HEK293T (cell line): Measurements from ENCODE around the gene IFNLR1.

Source experiments
- CTCF ChIA-PET: fragments of 350-600 bp; formaldehyde crosslinking; extraction: SDS; loops from one replicate; lab custom pipeline; 2021; ENCODE audit warnings: antibody characterized with exemption, inconsistent platforms; lab: Yijun Ruan, JAX
- POLR2A ChIA-PET: fragments of 350-600 bp; formaldehyde crosslinking; extraction: SDS; loops from one replicate; lab custom pipeline; 2020; ENCODE audit warnings: antibody characterized with exemption, inconsistent platforms; lab: Yijun Ruan, JAX
- DNase-seq: peaks from one replicate; pipeline ENCODE4 v3.0.0; 2012; ENCODE audit warnings: mixed read lengths; ENCODE audit errors: extremely low spot score
- ARNT ChIP-seq: fragments of 450-650 bp; IDR thresholded peaks from 2 replicates; pipeline ENCODE4 v1.6.1; 2017; ENCODE audit warnings: mild to moderate bottlenecking
- BHLHE40 ChIP-seq: fragments of 450-650 bp; IDR thresholded peaks from 2 replicates; pipeline ENCODE4 v1.6.1; 2016; ENCODE audit warnings: mild to moderate bottlenecking, moderate library complexity, borderline replicate concordance
- CTBP1 ChIP-seq: fragments of 450-650 bp; IDR thresholded peaks from 2 replicates; pipeline ENCODE4 v1.6.1; 2016; ENCODE audit warnings: borderline replicate concordance
- ELF4 ChIP-seq: fragments of 450-650 bp; IDR thresholded peaks from 2 replicates; pipeline ENCODE4 v1.6.1; 2017; ENCODE audit warnings: antibody characterized with exemption
- FOXA1 ChIP-seq: fragments of 450-650 bp; IDR thresholded peaks from 2 replicates; pipeline ENCODE4 v1.6.1; 2016; ENCODE audit warnings: mild to moderate bottlenecking
- FOXK2 ChIP-seq: fragments of 450-650 bp; IDR thresholded peaks from 2 replicates; pipeline ENCODE4 v1.6.1; 2016; ENCODE audit warnings: mild to moderate bottlenecking
- FOXM1 ChIP-seq: fragments of 450-650 bp; IDR thresholded peaks from 2 replicates; pipeline ENCODE4 v1.6.1; 2017; ENCODE audit warnings: mild to moderate bottlenecking, borderline replicate concordance
- HDGF ChIP-seq: fragments of 450-650 bp; IDR thresholded peaks from 2 replicates; pipeline ENCODE4 v1.6.1; 2017; ENCODE audit warnings: antibody characterized with exemption, borderline replicate concordance
- L3MBTL2 ChIP-seq: fragments of 450-650 bp; conservative IDR thresholded peaks from 2 replicates; pipeline ENCODE4 v1.6.1; 2016; ENCODE audit warnings: mild to moderate bottlenecking
- LEF1 ChIP-seq: fragments of 450-650 bp; IDR thresholded peaks from 2 replicates; pipeline ENCODE4 v1.6.1; 2017; ENCODE audit warnings: mild to moderate bottlenecking, borderline replicate concordance
- NFRKB ChIP-seq: fragments of 450-650 bp; IDR thresholded peaks from 2 replicates; pipeline ENCODE4 v1.6.1; 2016; ENCODE audit warnings: mild to moderate bottlenecking, moderate library complexity
- PKNOX1 ChIP-seq: fragments of 450-650 bp; IDR thresholded peaks from 2 replicates; pipeline ENCODE4 v1.6.1; 2016
- SP1 ChIP-seq: fragments of 450-650 bp; IDR thresholded peaks from 2 replicates; pipeline ENCODE4 v1.6.1; 2017
- SUZ12 ChIP-seq: fragments of 450-650 bp; IDR thresholded peaks from 2 replicates; pipeline ENCODE4 v1.6.1; 2016; ENCODE audit warnings: mild to moderate bottlenecking
- TARDBP ChIP-seq: fragments of 450-650 bp; IDR thresholded peaks from 2 replicates; pipeline ENCODE4 v1.6.1; 2016
- ZNF384 ChIP-seq: fragments of 450-650 bp; IDR thresholded peaks from 2 replicates; pipeline ENCODE4 v1.6.1; 2016

The IFNLR1 gene

GRCh38 chr1:24111996-24112779 is 74.9 kb downstream of the IFNLR1 start, which contains the start of gene MYOM3:
MYOM3 (minus strand) TSS chr1:24112135; CDS start chr1:24108636, 3,499 bp downstream.
- POLR2A ChIA-PET, result interaction anchor here (0.5 to 1.9 kb wide), 2 partner anchors 131 to 306 kb away, joined by 3 to 6 read pairs; partner anchors contain the start of gene SRSF10
- DNase-seq, result peak; percentile 68
- TF ChIP-seq FOXK2, result no peak
- TF ChIP-seq LEF1, result no peak
- TF ChIP-seq ELF4, result no peak
- no peak for TF ChIP-seq ZNF384
- TF ChIP-seq FOXM1, result no peak
- TF ChIP-seq L3MBTL2, result no peak
- TF ChIP-seq BHLHE40, result no peak
- no peak for TF ChIP-seq PKNOX1
- TF ChIP-seq CTBP1, result no peak
- no peak for TF ChIP-seq TARDBP
- TF ChIP-seq SUZ12, result no peak
- TF ChIP-seq NFRKB, result no peak
- no peak for TF ChIP-seq HDGF

GRCh38 chr1:24111262-24111995 is 75.7 kb downstream of the IFNLR1 start:
- DNase-seq, result no peak
- TF ChIP-seq L3MBTL2 (no peak), ZNF384 (no peak), NFRKB (no peak), SP1 (no peak)
- POLR2A ChIA-PET, result interaction anchor here (1.9 kb wide), 1 partner anchor 131 kb away, joined by 6 read pairs; the partner anchor contains the start of gene SRSF10
- CTCF ChIA-PET, result interaction anchor here (0.6 to 1.0 kb wide), 2 partner anchors 40 to 453 kb away, joined by 4 to 5 read pairs; no protein-coding TSS in a partner anchor

More at GRCh38 chr1:24111996-24112779, 74.9 kb downstream of the IFNLR1 start, which contains the start of gene MYOM3:
- CTCF ChIA-PET, result interaction anchor here (0.7 to 1.0 kb wide), 2 partner anchors 41 to 202 kb away, joined by 3 to 5 read pairs; no protein-coding TSS in a partner anchor

GRCh38 chr1:24110642-24111261 is 76.3 kb downstream of the IFNLR1 start:
- CTCF ChIA-PET, result interaction anchor here (0.6 to 1.0 kb wide), 2 partner anchors 39 to 452 kb away, joined by 4 to 5 read pairs; no protein-coding TSS in a partner anchor
- no peak for TF ChIP-seq CTBP1
- TF ChIP-seq HDGF, result no peak
- no peak for TF ChIP-seq L3MBTL2
- no peak for TF ChIP-seq ELF4
- TF ChIP-seq FOXA1, result no peak
- TF ChIP-seq SP1, result no peak
- TF ChIP-seq PKNOX1, result no peak
- TF ChIP-seq NFRKB, result no peak
- TF ChIP-seq FOXK2, result no peak
- TF ChIP-seq FOXM1, result no peak
- TF ChIP-seq ZNF384, result no peak
- no peak for DNase-seq
- POLR2A ChIA-PET, result no interaction called here

GRCh38 chr1:24109686-24110475 is 77.2 kb downstream of the IFNLR1 start:
- ChIA-PET POLR2A (no interaction called here), CTCF (interaction anchor here (0.6 kb wide), 1 partner anchor 693 kb away, joined by 3 read pairs; no protein-coding TSS in a partner anchor)
- TF ChIP-seq FOXK2, result no peak
- TF ChIP-seq SUZ12, result no peak
- no peak for TF ChIP-seq BHLHE40
- no peak for DNase-seq

GRCh38 chr1:24109166-24109483 is 78.0 kb downstream of the IFNLR1 start:
- no peak for TF ChIP-seq ELF4
- TF ChIP-seq HDGF, result no peak
- no peak for TF ChIP-seq SP1
- no peak for TF ChIP-seq TARDBP
- TF ChIP-seq SUZ12, result no peak
- no peak for TF ChIP-seq BHLHE40
- no peak for TF ChIP-seq NFRKB
- no peak for TF ChIP-seq CTBP1
- no peak for TF ChIP-seq LEF1
- TF ChIP-seq ZNF384, result no peak
- no peak for TF ChIP-seq FOXK2
- no peak for TF ChIP-seq PKNOX1
- no peak for TF ChIP-seq FOXA1
- no peak for TF ChIP-seq ARNT
- TF ChIP-seq FOXM1, result no peak
- no peak for TF ChIP-seq L3MBTL2
- no peak for DNase-seq
- ChIA-PET POLR2A (no interaction called here), CTCF (no interaction called here)
